22Rv1 (cell line): ENCODE measurements around the gene MRPS31.

Source experiments
- CTCF ChIP-seq: fragments of 450-650 bp; IDR thresholded peaks from 2 replicates; pipeline ENCODE4 v1.5.1; 2017; ENCODE audit warnings: mild to moderate bottlenecking
- ZFX ChIP-seq: fragments of 450-650 bp; IDR thresholded peaks from 2 replicates; pipeline ENCODE4 v1.6.1; 2017; ENCODE audit warnings: antibody characterized with exemption, borderline replicate concordance

- TF ChIP-seq CTCF (no peak), ZFX (no peak)
These were observed 64.6 kb downstream of the MRPS31 start for GRCh38 chr13:40706439-40706838.
